K562 (cell line): ENCODE measurements around the gene MDM4. TPM values are rescaled to one million over a fixed set of nuclear protein-coding genes. Genes with fewer than 3 reads are reported as not detected.

Source experiments
- DACH1 ChIP-seq: fragments of 450-650 bp; IDR thresholded peaks from 2 replicates; pipeline ENCODE4 v1.6.1; 2018; ENCODE audit not compliant: partially characterized antibody
- ETS1 ChIP-seq: conservative IDR thresholded peaks from 2 replicates; pipeline ENCODE4 v1.6.1; 2011; ENCODE audit warnings: low read depth, mild to moderate bottlenecking, low read length; ENCODE audit not compliant: control insufficient read depth
- FOXK2 ChIP-seq, 2 experiments: fragments of 450-650 bp; IDR thresholded peaks in 1 of 2; conservative IDR thresholded peaks in 1 of 2; 2 replicates each; pipeline ENCODE4 v1.6.1; 2016; ENCODE audit warnings: low read depth in 2 of 2, mild to moderate bottlenecking in 1 of 2
- IFI16 ChIP-seq: fragments of 250-450 bp; sonication (Bioruptor Pico); IDR thresholded peaks from 2 replicates; pipeline ENCODE4 v2.1.2; 2022; ENCODE audit warnings: mild to moderate bottlenecking, inconsistent platforms
- KHSRP ChIP-seq: fragments of 450-650 bp; IDR thresholded peaks from 2 replicates; pipeline ENCODE4 v1.6.1; 2017
- PCBP2 ChIP-seq: fragments of 200-400 bp; formaldehyde crosslinking; IDR thresholded peaks from 2 replicates; pipeline ENCODE4 v1.6.1; 2018; ENCODE audit warnings: low read length, low read depth, mild to moderate bottlenecking, moderate library complexity; ENCODE audit not compliant: poor library complexity, severe bottlenecking
- TRIM24 ChIP-seq, 2 experiments: fragments of 450-650 bp; IDR thresholded peaks; 2 replicates each; pipeline ENCODE4 v1.6.1; 2016
- ZNF316 ChIP-seq: fragments of 450-650 bp; IDR thresholded peaks from 2 replicates; pipeline ENCODE4 v1.6.1; 2016
- ZNF512 ChIP-seq: IDR thresholded peaks from 2 replicates; pipeline ENCODE4 v1.6.1; 2016; ENCODE audit warnings: missing genetic modification characterization, missing compliant biosample characterization
- ZNF551 ChIP-seq: fragments of 250-450 bp; sonication (Bioruptor Pico); IDR thresholded peaks from 2 replicates; pipeline ENCODE4 v1.5.0; 2021; ENCODE audit warnings: mild to moderate bottlenecking, moderate library complexity
- polyA plus RNA-seq, 8 experiments: library from polyadenylated mRNA; depleted of rRNA in 4 of 8; stranded (reverse) in 5 of 8; unstranded in 3 of 8; fragments of >200 nt; fragmentation: Nextera tagmentation in 2 of 8; fragmentation: Illumina TruSeq in 1 of 8; extraction: Ambion mirVana in 2 of 8; extraction: Trizol in 1 of 8; gene quantifications; 2 replicates each; pipeline versions ENCODE4 v1.2.1 to v1.2.3, GENCODE V29; 2011 to 2014; ENCODE audit warnings: inconsistent platforms in 1 of 8, missing spikeins in 1 of 8
- total RNA-seq, 7 experiments: library from RNA; depleted of rRNA in 6 of 7; stranded (reverse); fragments of >200 nt in 6 of 7; fragmentation: Illumina TruSeq in 2 of 7; extraction: Trizol in 2 of 7; gene quantifications; 2 replicates each; pipeline versions ENCODE4 v1.2.1 to v1.2.3, GENCODE V29; 2011 to 2021; ENCODE audit warnings: low replicate concordance in 1 of 7
- TF ChIP-seq, protein P1 (sequence below): fragments of 200-600 bp; sonication (generic); IDR thresholded peaks from one replicate; pipeline ENCODE4 v1.6.1; 2012; ENCODE audit warnings: mild to moderate bottlenecking, low read depth, low read length, inconsistent platforms
- TF ChIP-seq, protein P2 (sequence below): fragments of 250-450 bp; sonication (Bioruptor Pico); IDR thresholded peaks from 2 replicates; pipeline ENCODE4 v1.5.0; 2020; ENCODE audit warnings: mild to moderate bottlenecking

MDM4 gene
- total and polyA plus RNA-seq, 9 of the 15 experiments (the other 6 are each of a cell fraction or from before 2014, with no cell fraction given) = 3.3 to 61.7 (median 21.2) TPM

DNA sequence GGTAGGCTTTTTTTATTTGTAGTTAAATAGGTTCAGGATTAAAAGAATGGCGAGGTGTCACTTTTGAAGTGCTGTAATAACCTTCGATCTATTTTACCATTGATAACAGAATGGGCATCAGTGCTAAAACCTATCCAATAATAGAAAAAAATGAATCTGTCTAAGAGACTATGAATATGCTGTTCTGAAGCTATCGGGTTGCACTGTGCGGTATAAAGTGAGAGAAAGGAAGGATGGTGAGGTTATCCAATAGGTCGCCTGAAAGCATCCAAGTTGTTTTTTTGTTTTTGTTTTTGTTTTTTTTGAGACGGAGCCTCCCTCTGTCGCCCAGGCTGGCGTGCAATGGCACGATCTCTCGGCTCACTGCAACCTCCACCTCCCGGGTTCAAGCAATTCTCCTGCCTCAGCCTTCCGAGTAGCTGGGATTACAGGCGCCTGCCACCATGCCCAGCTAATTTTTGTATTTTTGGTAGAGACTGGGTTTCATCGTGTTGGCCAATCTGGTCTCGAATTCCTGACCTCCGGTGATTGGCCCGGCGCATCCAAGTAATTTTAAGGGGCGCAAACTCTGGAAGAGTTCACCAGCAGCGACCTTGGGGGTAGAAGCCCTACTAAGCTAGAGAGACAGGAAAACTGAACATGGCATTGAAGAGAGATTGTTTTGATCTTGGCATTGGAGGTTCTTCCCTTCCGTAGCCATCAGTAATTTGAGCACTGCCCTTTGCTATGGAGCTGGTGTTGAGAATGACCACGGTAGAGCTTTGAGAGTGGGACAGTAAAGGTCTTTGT lies 8.7 kb upstream of the MDM4 start (continued):
- TF ChIP-seq, protein P1, sequence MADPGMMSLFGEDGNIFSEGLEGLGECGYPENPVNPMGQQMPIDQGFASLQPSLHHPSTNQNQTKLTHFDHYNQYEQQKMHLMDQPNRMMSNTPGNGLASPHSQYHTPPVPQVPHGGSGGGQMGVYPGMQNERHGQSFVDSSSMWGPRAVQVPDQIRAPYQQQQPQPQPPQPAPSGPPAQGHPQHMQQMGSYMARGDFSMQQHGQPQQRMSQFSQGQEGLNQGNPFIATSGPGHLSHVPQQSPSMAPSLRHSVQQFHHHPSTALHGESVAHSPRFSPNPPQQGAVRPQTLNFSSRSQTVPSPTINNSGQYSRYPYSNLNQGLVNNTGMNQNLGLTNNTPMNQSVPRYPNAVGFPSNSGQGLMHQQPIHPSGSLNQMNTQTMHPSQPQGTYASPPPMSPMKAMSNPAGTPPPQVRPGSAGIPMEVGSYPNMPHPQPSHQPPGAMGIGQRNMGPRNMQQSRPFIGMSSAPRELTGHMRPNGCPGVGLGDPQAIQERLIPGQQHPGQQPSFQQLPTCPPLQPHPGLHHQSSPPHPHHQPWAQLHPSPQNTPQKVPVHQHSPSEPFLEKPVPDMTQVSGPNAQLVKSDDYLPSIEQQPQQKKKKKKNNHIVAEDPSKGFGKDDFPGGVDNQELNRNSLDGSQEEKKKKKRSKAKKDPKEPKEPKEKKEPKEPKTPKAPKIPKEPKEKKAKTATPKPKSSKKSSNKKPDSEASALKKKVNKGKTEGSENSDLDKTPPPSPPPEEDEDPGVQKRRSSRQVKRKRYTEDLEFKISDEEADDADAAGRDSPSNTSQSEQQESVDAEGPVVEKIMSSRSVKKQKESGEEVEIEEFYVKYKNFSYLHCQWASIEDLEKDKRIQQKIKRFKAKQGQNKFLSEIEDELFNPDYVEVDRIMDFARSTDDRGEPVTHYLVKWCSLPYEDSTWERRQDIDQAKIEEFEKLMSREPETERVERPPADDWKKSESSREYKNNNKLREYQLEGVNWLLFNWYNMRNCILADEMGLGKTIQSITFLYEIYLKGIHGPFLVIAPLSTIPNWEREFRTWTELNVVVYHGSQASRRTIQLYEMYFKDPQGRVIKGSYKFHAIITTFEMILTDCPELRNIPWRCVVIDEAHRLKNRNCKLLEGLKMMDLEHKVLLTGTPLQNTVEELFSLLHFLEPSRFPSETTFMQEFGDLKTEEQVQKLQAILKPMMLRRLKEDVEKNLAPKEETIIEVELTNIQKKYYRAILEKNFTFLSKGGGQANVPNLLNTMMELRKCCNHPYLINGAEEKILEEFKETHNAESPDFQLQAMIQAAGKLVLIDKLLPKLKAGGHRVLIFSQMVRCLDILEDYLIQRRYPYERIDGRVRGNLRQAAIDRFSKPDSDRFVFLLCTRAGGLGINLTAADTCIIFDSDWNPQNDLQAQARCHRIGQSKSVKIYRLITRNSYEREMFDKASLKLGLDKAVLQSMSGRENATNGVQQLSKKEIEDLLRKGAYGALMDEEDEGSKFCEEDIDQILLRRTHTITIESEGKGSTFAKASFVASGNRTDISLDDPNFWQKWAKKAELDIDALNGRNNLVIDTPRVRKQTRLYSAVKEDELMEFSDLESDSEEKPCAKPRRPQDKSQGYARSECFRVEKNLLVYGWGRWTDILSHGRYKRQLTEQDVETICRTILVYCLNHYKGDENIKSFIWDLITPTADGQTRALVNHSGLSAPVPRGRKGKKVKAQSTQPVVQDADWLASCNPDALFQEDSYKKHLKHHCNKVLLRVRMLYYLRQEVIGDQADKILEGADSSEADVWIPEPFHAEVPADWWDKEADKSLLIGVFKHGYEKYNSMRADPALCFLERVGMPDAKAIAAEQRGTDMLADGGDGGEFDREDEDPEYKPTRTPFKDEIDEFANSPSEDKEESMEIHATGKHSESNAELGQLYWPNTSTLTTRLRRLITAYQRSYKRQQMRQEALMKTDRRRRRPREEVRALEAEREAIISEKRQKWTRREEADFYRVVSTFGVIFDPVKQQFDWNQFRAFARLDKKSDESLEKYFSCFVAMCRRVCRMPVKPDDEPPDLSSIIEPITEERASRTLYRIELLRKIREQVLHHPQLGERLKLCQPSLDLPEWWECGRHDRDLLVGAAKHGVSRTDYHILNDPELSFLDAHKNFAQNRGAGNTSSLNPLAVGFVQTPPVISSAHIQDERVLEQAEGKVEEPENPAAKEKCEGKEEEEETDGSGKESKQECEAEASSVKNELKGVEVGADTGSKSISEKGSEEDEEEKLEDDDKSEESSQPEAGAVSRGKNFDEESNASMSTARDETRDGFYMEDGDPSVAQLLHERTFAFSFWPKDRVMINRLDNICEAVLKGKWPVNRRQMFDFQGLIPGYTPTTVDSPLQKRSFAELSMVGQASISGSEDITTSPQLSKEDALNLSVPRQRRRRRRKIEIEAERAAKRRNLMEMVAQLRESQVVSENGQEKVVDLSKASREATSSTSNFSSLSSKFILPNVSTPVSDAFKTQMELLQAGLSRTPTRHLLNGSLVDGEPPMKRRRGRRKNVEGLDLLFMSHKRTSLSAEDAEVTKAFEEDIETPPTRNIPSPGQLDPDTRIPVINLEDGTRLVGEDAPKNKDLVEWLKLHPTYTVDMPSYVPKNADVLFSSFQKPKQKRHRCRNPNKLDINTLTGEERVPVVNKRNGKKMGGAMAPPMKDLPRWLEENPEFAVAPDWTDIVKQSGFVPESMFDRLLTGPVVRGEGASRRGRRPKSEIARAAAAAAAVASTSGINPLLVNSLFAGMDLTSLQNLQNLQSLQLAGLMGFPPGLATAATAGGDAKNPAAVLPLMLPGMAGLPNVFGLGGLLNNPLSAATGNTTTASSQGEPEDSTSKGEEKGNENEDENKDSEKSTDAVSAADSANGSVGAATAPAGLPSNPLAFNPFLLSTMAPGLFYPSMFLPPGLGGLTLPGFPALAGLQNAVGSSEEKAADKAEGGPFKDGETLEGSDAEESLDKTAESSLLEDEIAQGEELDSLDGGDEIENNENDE = no peak
- TF ChIP-seq KHSRP (no peak), IFI16 (CRISPR knock-in tag) (no peak), PCBP2 (no peak), DACH1 (no peak), ZNF512 (tag) (no peak), ETS1 (no peak), ZNF316 (no peak), TRIM24 (IDR thresholded peaks at IDR 0.05) (0 out of 4 replicates have a peak, but pooled peaks of 1 of the 2 experiments have one; percentile 6), ZNF551 (CRISPR knock-in tag) (no peak), FOXK2 (conservative IDR thresholded peaks at IDR 0.05 in 1 of 2, IDR thresholded peaks at IDR 0.05 in 1 of 2; ENCODE audit: low read depth in 2 of 2) (peak in 1 of 2 experiments; percentile 97; a peak in 2 of 4 replicates)
- TF ChIP-seq, protein P2, sequence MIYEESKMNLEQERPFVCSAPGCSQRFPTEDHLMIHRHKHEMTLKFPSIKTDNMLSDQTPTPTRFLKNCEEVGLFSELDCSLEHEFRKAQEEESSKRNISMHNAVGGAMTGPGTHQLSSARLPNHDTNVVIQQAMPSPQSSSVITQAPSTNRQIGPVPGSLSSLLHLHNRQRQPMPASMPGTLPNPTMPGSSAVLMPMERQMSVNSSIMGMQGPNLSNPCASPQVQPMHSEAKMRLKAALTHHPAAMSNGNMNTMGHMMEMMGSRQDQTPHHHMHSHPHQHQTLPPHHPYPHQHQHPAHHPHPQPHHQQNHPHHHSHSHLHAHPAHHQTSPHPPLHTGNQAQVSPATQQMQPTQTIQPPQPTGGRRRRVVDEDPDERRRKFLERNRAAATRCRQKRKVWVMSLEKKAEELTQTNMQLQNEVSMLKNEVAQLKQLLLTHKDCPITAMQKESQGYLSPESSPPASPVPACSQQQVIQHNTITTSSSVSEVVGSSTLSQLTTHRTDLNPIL (CRISPR knock-in tag) = no peak
